ENCODE data around the gene SYTL1. TPM values are rescaled to one million over a fixed set of nuclear protein-coding genes. Genes with fewer than 3 reads are reported as not detected.

Gene SYTL1
- total RNA-seq, 1 experiment from 2014 or later: 75.9 TPM

- TF ChIP-seq ZBTB33 (IDR thresholded peaks at IDR 0.05; ENCODE audit: extremely low read depth, insufficient replicate concordance, low read length) (no peak), TCF7L2 (IDR thresholded peaks at IDR 0.05; ENCODE audit: borderline replicate concordance, extremely low read depth, insufficient read depth, insufficient read length) (no peak)
Observed at GRCh38 chr1:27356277-27356618, 14.4 kb downstream of the SYTL1 start (continued).

GRCh38 chr1:27356619-27357280 lies 14.9 kb downstream of the SYTL1 start:
- ChIA-PET CTCF (interaction anchor here (1.0 to 2.5 kb wide), 6 partner anchors 8 to 313 kb away, joined by 3 to 25 read pairs (median 5); partner anchors contain the start of genes MAP3K6 and SYTL1), RAD21 (ENCODE audit: low non-redundant PET in 1 of 2, low total read pairs in 2 of 2, uncharacterized antibody in 2 of 2, unreplicated experiment in 2 of 2) (interaction anchor here (0.6 to 1.5 kb wide), 3 partner anchors 12 to 39 kb away, joined by 3 to 4 read pairs (median 3); no protein-coding TSS in a partner anchor), POLR2A (interaction anchor here (1.5 kb wide), 1 partner anchor 9 kb away, joined by 3 read pairs; no protein-coding TSS in a partner anchor)
- intact Hi-C loops (cut with micrococcal nuclease): loop anchor here (1.0 kb wide), 1 partner anchor 32 kb away; no protein-coding TSS in a partner anchor
- Histone ChIP-seq H3K4me2 (ENCODE audit: low read length) (no peak overlapping the region), H2AFZ (ENCODE audit: low read depth, low read length, poor library complexity, severe bottlenecking) (no peak overlapping the region), H3K27ac (ENCODE audit: low read depth, low read length) (peak overlapping the region; percentile 39; the same call in 1 of the 2 replicates), H3K79me2 (ENCODE audit: insufficient read depth, low read length) (no peaks in the 10 kb centered on the region), H3K9me3 (ENCODE audit: control insufficient read depth in 1 of 2, insufficient read depth in 1 of 2, low read depth in 1 of 2, low read length in 2 of 2) (no peaks in the 10 kb centered on the region), H4K20me1 (ENCODE audit: insufficient read depth) (no peaks in the 10 kb centered on the region), H3K9ac (ENCODE audit: low read length) (no peak overlapping the region), H3K9me2 (ENCODE audit: insufficient read depth) (no peaks in the 10 kb centered on the region), H3K36me3 (ENCODE audit: control insufficient read depth in 1 of 2, insufficient read depth in 2 of 2, low read length in 2 of 2) (peaks cover 0 to 7% of the 10 kb centered on the region in 2 experiments; a peak in 1 of 4 replicates), H3K4me1 (ENCODE audit: control insufficient read depth in 1 of 2, insufficient read depth in 2 of 2, low read length in 2 of 2) (peaks cover 7 to 11% of the 10 kb centered on the region in 2 experiments; a peak in 3 of 4 replicates), H3K27me3 (ENCODE audit: insufficient read depth, low read length) (no peaks in the 10 kb centered on the region), H3K4me3 (replicated peaks in 1 of 2; ENCODE audit: low read depth in 1 of 2, low read length in 2 of 2) (no peak overlapping the region)
- BruUV-seq (replicated peaks): no TSS peak
- no peak for TF ChIP-seq SIN3A (IDR thresholded peaks at IDR 0.05; ENCODE audit: low read depth)
- peak in 1 of 3 experiments; percentile 11; a peak in 1 of 6 replicates for TF ChIP-seq CTCF (IDR thresholded peaks at IDR 0.05 in 2 of 3, conservative IDR thresholded peaks at IDR 0.05 in 1 of 3; ENCODE audit: borderline replicate concordance in 1 of 3, insufficient read depth in 1 of 3, low read depth in 2 of 3, low read length in 2 of 3)
- ATAC-seq (peak; percentile 52), DNase-seq (ENCODE audit: low read depth, low spot score) (no peak)
